GM19239 (cell line): ENCODE measurements around the gene SPATC1L.

ENCODE experiments used
- DNase-seq: peaks from one replicate; pipeline ENCODE4 v3.0.0; 2011; ENCODE audit warnings: low spot score; ENCODE audit not compliant: insufficient read length
- FAIRE-seq: peaks from 2 replicates; lab custom pipeline; 2011; peaks lifted over from hg19 to GRCh38; lab: Jason Lieb, UNC

The SPATC1L gene

DNA sequence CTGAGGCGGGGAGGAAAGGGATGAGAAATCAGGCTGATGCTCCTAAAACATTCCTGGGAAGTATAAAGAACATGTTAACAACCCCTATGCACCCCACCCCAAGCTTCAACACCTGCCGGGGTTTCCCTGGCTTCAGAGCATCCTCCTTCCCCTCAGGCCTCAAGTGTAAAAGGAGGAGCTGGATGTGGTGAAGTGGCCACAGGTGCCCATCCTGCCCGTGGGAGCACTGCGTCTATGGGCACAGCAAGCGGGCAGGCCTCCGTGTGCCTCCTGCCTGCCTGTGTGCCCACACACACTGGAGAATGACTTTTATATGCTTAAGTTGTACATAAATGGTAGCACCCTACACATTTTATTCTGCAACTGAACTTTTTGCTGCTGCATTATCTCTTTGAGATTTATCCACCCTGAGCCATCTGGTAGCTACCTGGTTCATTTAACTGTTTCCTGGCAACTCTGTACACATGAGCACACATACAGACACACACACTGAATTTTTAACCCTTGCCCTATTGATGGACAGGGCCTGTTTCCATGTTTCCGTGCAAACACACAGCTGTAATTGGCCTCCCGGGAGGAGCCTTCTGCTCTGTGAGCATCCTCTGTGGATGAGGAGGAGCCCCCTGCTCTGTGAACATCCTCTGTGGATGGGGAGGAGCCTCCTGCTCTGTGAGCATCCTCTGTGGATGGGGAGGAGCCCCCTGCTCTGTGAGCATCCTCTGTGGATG, 15.4 kb downstream of the SPATC1L start:
- DNase-seq (no peak), FAIRE-seq (no peak)

- no peak for DNase-seq
- no peak for FAIRE-seq
These were observed 16.0 kb downstream of the SPATC1L start for GRCh38 chr21:46168238-46168637.

- no peak for FAIRE-seq
- DNase-seq = no peak
These were observed 19.2 kb downstream of the SPATC1L start for GRCh38 chr21:46165098-46165497.

DNA sequence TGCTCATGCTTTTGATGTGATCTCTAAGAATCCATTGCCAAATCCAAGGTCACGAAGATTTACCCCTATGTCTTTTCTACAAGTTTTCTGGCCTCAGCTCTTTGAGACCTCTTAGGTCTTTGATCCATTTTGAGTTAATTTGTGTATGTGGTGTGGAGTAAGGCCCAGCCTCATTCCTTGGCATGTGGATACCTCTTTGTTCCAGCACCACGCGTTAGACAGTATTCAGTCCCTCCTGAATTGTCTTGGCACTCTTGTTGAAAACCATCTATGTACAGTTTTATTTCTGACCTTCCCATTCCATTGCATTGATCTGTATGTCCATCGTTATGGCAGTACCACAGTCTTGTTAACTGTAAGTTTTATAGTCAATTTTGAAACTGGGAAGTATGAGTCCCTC, 20.9 kb downstream of the SPATC1L start:
- FAIRE-seq = no peak
- no peak for DNase-seq

DNA sequence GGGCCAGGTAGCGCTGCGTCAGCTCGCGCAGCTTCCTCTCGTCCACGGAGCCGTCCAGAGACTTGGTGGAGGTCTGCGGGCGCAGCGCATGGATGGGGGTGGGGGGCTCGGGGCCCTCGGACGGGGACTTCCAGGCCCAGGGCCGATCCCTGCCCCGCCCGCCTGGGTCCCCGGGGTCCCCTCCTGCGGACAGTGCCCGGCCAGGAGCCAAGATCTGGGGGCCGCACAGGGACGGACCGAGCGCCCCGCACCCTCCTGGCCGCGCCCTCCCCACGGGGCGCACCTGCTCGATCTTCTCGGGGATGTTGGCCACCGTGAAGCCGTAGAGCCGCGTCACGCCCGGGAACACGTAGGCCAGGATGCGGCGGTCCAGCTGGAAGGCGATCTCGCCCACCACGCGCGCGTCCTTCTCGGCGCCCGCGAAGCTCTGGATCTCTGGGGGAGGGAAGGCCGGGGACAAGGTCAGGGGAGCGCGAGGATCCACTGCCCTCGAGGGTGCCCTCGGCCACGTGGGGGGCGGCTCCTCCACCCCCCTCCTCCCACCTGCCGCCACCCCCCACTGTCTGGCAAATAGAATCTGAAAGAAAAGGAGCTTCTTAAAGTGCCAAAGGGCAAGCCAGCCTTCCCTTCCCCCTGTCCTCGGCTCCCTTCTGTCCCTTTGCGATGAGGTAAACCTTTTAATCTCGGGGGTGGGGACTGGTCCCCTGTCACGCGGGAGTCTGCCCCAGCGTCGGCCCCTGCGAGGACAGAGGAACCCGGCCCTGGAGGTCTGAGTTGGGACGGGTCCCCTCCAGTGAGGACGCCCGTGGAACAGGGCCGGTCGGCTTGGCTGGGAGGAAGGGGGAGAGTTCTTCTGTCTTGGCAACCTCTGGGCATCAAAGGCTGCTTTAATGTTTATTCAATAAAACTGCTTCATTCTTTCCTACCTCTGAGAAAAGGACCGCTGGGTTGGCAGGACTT, 22.3 kb downstream of the SPATC1L start:
- DNase-seq = no peak
- no peak for FAIRE-seq

GRCh38 chr21:46160907-46161632, 23.2 kb downstream of the SPATC1L start:
- FAIRE-seq (no peak), DNase-seq (no peak)

DNA sequence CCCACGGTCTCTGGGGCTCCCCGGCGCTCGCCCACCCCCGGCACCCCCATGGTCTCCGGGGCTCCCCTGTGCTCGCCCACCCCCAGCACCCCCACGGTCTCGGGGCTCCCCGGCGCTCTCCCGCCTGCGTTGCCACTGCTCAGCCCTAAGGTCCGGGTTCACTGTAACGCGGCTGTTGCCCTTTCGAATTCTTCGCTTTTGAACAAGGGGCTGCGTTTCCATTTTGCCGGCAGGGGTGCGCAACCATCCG, 23.7 kb downstream of the SPATC1L start:
- DNase-seq (no peak), FAIRE-seq (no peak)

- no peak for DNase-seq
- no peak for FAIRE-seq
These were observed 24.2 kb downstream of the SPATC1L start for GRCh38 chr21:46159841-46160656.

- DNase-seq (no peak), FAIRE-seq (no peak)
These were observed 24.9 kb downstream of the SPATC1L start for GRCh38 chr21:46159390-46159789.

- DNase-seq = no peak
- no peak for FAIRE-seq
These were observed 25.5 kb downstream of the SPATC1L start for GRCh38 chr21:46158666-46159300.

DNA sequence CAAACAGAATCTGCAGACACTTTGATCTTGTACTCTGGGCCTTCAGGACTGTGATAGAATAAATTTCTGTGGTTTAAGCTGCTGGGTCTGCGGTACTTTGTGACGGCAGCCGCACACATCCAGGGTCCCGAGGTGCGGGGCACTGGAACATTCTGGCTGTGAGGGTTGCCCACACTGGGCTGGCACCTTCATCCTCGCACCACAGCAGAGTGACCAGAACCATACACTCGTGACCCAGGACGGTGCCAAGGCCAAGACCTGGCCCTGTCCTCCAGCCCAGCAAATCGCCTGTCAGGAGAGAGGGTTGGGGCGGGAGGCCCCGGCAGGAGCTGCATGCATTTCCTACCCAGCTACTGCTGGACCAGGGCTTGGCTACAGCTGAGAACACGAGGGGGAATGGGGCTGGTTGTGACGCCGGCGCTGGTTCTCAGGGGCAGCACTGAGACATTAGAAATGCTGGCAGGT, 26.2 kb downstream of the SPATC1L start:
- FAIRE-seq = no peak
- DNase-seq = no peak

GRCh38 chr21:46157396-46157986, 26.8 kb downstream of the SPATC1L start:
- DNase-seq (no peak), FAIRE-seq (no peak)

- FAIRE-seq = no peak
- no peak for DNase-seq
These were observed 27.6 kb downstream of the SPATC1L start for GRCh38 chr21:46156678-46157077.

DNA sequence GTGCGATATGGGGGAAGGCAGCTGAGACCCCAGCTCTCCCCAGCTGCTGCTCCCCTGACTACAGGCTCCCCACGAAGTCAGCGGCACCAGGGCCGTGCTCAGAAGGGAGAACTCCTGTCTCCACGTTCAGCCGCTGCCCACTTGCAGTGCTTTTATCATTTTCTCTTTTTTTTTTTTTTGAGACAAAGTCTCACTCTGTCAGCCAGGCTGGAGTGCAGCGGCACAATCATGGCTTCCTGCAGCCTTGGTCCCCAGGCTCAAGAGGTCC, 27.9 kb downstream of the SPATC1L start:
- no peak for DNase-seq
- no peak for FAIRE-seq

GRCh38 chr21:46155514-46156377, 28.5 kb downstream of the SPATC1L start, which contains the start of gene FTCD:
FTCD (minus strand) TSS chr21:46155579; CDS start chr21:46155523, 56 bp downstream.
- no peak for DNase-seq

DNA sequence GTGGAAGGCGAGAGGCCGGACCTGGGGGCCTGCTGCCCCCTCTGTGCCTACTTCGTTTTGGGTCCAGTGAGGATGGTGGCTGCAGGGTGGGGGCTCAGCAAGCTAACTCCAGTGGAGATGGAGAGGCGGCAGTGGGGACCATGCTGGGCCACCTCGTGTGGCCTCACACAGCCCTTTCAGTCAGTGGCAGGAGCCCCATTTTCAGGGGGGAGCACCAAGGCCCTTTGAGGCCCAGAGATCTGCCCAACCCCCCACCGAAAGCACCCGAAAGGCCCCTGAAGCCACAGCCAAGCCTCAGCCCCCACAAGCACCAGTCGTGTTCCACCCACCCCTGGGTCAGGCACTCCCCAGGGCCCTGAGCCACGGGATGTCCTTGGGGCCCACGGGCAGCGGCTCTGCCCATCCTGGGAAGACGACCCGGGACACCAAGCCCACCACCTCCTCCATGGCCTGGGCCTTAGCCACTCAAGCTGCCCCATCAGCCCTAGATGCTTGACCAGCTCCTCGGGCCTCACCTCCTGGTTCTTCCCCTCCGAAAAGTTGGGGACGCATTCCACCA, 29.2 kb downstream of the SPATC1L start:
- no peak for FAIRE-seq
- DNase-seq = no peak

More at GRCh38 chr21:46155514-46156377, 28.5 kb downstream of the SPATC1L start, which contains the start of gene FTCD:
- no peak for FAIRE-seq

GRCh38 chr21:46154155-46154954, 29.9 kb downstream of the SPATC1L start:
- DNase-seq (no peak), FAIRE-seq (no peak)
